AG10803 (cell line): Measurements from ENCODE around the gene ADSS1.
"Not testable (repeated sequence)": the region's sequence is repeated elsewhere in the genome, so short reads cannot be mapped to it uniquely, and the experiment has no call there.

Experiments used
- DNase-seq: peaks from one replicate; pipeline ENCODE4 v3.0.0; 2010; ENCODE audit warnings: low read depth
- H3K4me3 ChIP-seq: 2 replicates; pipeline ENCODE4 v1.5.1; 2011; ENCODE audit warnings: mild to moderate bottlenecking, low read length, control low read depth
- CTCF ChIP-seq: conservative IDR thresholded peaks from 2 replicates; pipeline ENCODE4 v1.5.1; 2011; ENCODE audit warnings: mild to moderate bottlenecking, low read length, control low read depth, inconsistent platforms

The ADSS1 gene

GRCh38 chr14:104726600-104727451 is 2.8 kb downstream of the ADSS1 start:
- DNase-seq, result no peak
- H3K4me3 ChIP-seq, result no peak overlapping the region
- no peak for TF ChIP-seq CTCF

GRCh38 chr14:104728631-104729030 is 4.6 kb downstream of the ADSS1 start:
- no peak for TF ChIP-seq CTCF

GRCh38 chr14:104729176-104729834 is 5.3 kb downstream of the ADSS1 start:
- not testable (repeated sequence) for DNase-seq, H3K4me3 ChIP-seq

More at GRCh38 chr14:104728631-104729030, 4.6 kb downstream of the ADSS1 start:
- no peak for DNase-seq
- no peak overlapping the region for H3K4me3 ChIP-seq

GRCh38 chr14:104729835-104730181 is 5.8 kb downstream of the ADSS1 start:
- DNase-seq, result no peak
- no peak for TF ChIP-seq CTCF
- no peak overlapping the region for H3K4me3 ChIP-seq

- no peak for DNase-seq
- H3K4me3 ChIP-seq, result no peak overlapping the region
- TF ChIP-seq CTCF, result no peak
These were observed 6.5 kb downstream of the ADSS1 start for GRCh38 chr14:104730487-104730886.

GRCh38 chr14:104731320-104732294 is 7.6 kb downstream of the ADSS1 start:
- TF ChIP-seq CTCF, result peak; percentile 12; the same call in 1 of the 2 replicates
- DNase-seq, result no peak
- no peak overlapping the region for H3K4me3 ChIP-seq

- TF ChIP-seq CTCF, result no peak
- no peak for DNase-seq
- no peak overlapping the region for H3K4me3 ChIP-seq
These were observed 8.4 kb downstream of the ADSS1 start for GRCh38 chr14:104732355-104732804.
